ENCODE measurements around the gene CAMK2N2.

The CAMK2N2 gene

GRCh38 chr3:184237807-184238206, 23.5 kb downstream of the CAMK2N2 start:
- Histone ChIP-seq H4K20me1 (ENCODE audit: insufficient read depth, low read length) (no peaks in the 10 kb centered on the region), H3K9ac (ENCODE audit: low read length) (no peak overlapping the region), H3K4me1 (ENCODE audit: insufficient read depth, low read length, severe bottlenecking) (no peaks in the 10 kb centered on the region), H3K9me3 (ENCODE audit: low read length) (no peaks in the 10 kb centered on the region), H3K79me2 (ENCODE audit: insufficient read depth, low read length) (no peaks in the 10 kb centered on the region), H2AFZ (ENCODE audit: low read length) (no peak overlapping the region), H3K27me3 (ENCODE audit: insufficient read depth, low read length) (peaks cover 6% of the 10 kb centered on the region), H3K9me2 (ENCODE audit: low read depth, low read length) (no peaks in the 10 kb centered on the region), H3K36me3 (ENCODE audit: insufficient read depth, low read length) (peaks cover 9% of the 10 kb centered on the region), H3K27ac (ENCODE audit: low read depth, low read length, poor library complexity, severe bottlenecking) (no peak overlapping the region), H3K4me3 (ENCODE audit: low read depth, low read length, poor library complexity, severe bottlenecking) (no peak overlapping the region), H3K4me2 (ENCODE audit: low read length) (no peak overlapping the region), H3F3A (ENCODE audit: insufficient read depth, low read length) (no peaks in the 10 kb centered on the region)
- no peak for TF ChIP-seq EZH2 (IDR thresholded peaks at IDR 0.05; ENCODE audit: borderline replicate concordance, low read length)
- no peak for TF ChIP-seq CTCF (IDR thresholded peaks at IDR 0.05; ENCODE audit: low read length)

GRCh38 chr3:184237211-184237610, 24.1 kb downstream of the CAMK2N2 start:
- H4K20me1 ChIP-seq (ENCODE audit: insufficient read depth, low read length) = no peaks in the 10 kb centered on the region
- no peaks in the 10 kb centered on the region for H3F3A ChIP-seq (ENCODE audit: insufficient read depth, low read length)

GRCh38 chr3:184236636-184237035, 24.7 kb downstream of the CAMK2N2 start:
- no peaks in the 10 kb centered on the region for H3K4me1 ChIP-seq (ENCODE audit: insufficient read depth, low read length, severe bottlenecking)
- H3F3A ChIP-seq (ENCODE audit: insufficient read depth, low read length) = no peaks in the 10 kb centered on the region
- no peak overlapping the region for H3K4me3 ChIP-seq (ENCODE audit: low read depth, low read length, poor library complexity, severe bottlenecking)
- no peaks in the 10 kb centered on the region for H3K9me3 ChIP-seq (ENCODE audit: low read length)
- no peak overlapping the region for H3K27ac ChIP-seq (ENCODE audit: low read depth, low read length, poor library complexity, severe bottlenecking)
- no peaks in the 10 kb centered on the region for H3K9me2 ChIP-seq (ENCODE audit: low read depth, low read length)
- TF ChIP-seq CTCF (IDR thresholded peaks at IDR 0.05; ENCODE audit: low read length) (no peak), EZH2 (IDR thresholded peaks at IDR 0.05; ENCODE audit: borderline replicate concordance, low read length) (no peak)
- H3K9ac ChIP-seq (ENCODE audit: low read length) = no peak overlapping the region
- H3K36me3 ChIP-seq (ENCODE audit: insufficient read depth, low read length) = no peaks in the 10 kb centered on the region
- H3K27me3 ChIP-seq (ENCODE audit: insufficient read depth, low read length) = peaks cover 9% of the 10 kb centered on the region
- no peak overlapping the region for H2AFZ ChIP-seq (ENCODE audit: low read length)
- H3K4me2 ChIP-seq (ENCODE audit: low read length) = no peak overlapping the region
- H4K20me1 ChIP-seq (ENCODE audit: insufficient read depth, low read length) = no peaks in the 10 kb centered on the region
- H3K79me2 ChIP-seq (ENCODE audit: insufficient read depth, low read length) = no peaks in the 10 kb centered on the region

More at GRCh38 chr3:184237211-184237610, 24.1 kb downstream of the CAMK2N2 start:
- Histone ChIP-seq H3K4me2 (ENCODE audit: low read length) (no peak overlapping the region), H3K36me3 (ENCODE audit: insufficient read depth, low read length) (peaks cover 3% of the 10 kb centered on the region), H3K27me3 (ENCODE audit: insufficient read depth, low read length) (peaks cover 9% of the 10 kb centered on the region), H3K4me3 (ENCODE audit: low read depth, low read length, poor library complexity, severe bottlenecking) (no peak overlapping the region), H3K79me2 (ENCODE audit: insufficient read depth, low read length) (no peaks in the 10 kb centered on the region), H2AFZ (ENCODE audit: low read length) (no peak overlapping the region), H3K9me2 (ENCODE audit: low read depth, low read length) (no peaks in the 10 kb centered on the region), H3K9me3 (ENCODE audit: low read length) (no peaks in the 10 kb centered on the region), H3K9ac (ENCODE audit: low read length) (no peak overlapping the region), H3K27ac (ENCODE audit: low read depth, low read length, poor library complexity, severe bottlenecking) (no peak overlapping the region), H3K4me1 (ENCODE audit: insufficient read depth, low read length, severe bottlenecking) (no peaks in the 10 kb centered on the region)
- TF ChIP-seq EZH2 (IDR thresholded peaks at IDR 0.05; ENCODE audit: borderline replicate concordance, low read length) (no peak), CTCF (IDR thresholded peaks at IDR 0.05; ENCODE audit: low read length) (no peak)

All from OCI-LY1 (cell line).